GM21367 (cell line): ENCODE results near the gene MTG2.

ENCODE experiments used
- ATAC-seq: cut with Tn5 transposase; IDR thresholded peaks from one replicate; pipeline ENCODE4 v1.9.1; 2021; ENCODE audit not compliant: unreplicated experiment

Gene MTG2

GRCh38 chr20:62178316-62179161 is 4.3 kb upstream of the MTG2 start:
- no peak for ATAC-seq

- no peak for ATAC-seq
Measured at GRCh38 chr20:62179162-62179504, 3.7 kb upstream of the MTG2 start.

DNA sequence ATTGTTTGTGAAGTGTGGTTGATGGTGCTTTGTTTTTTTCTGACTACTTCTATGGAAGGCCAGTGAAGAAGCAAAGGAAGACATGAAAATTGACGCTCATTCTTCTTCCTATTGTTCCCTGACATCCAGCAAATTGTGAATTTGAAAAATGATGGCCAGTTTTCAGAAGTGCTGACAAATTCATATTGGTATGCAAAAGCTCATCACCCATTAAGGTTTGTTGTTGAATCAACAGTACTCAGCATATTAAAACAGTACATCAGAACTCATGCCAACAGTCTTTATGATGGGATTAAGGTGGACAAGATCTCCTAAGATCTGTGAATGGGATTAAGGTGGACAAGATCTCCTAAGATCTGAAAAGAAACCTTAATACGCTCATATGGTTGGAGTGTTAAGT is 1.0 kb upstream of the MTG2 start:
- ATAC-seq = no peak

DNA sequence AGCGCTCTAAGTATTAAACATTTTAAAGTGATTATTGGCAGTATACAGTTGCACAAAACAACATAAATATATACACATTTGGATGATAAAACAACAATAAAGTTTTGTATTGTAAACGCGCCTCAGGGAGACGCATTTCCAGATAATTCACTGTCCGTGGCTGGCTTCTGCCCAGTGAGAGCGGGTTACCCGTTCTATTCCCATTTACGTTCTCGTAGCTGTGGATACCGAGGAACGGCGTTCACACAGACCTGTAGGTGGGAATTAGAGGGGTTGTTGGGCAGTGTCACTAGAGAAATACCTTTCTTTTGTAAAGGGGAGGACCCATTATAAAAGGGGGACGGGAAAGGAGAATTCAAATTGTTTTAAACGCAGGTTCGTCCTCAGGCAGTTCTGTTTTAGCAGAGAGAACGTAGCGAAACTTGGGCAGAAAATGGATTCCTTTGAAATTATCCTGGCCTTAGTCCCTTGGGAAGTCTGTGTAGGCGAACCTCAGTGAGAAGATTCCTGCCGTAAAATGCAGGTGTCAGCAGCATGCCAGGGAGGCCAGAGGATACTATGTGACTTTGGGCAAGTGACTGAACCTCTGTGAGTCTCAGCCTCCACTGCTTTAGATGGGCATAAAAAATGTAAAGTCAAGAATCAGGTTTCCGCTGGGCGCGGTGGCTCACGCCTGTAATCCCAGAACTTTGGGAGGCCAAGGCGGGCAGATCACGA is 756 bp downstream of the MTG2 start:
- no peak for ATAC-seq

- ATAC-seq = no peak
Measured at GRCh38 chr20:62186096-62186426, 3.2 kb downstream of the MTG2 start.

GRCh38 chr20:62186887-62187866 is 4.3 kb downstream of the MTG2 start:
- ATAC-seq = no peak

DNA sequence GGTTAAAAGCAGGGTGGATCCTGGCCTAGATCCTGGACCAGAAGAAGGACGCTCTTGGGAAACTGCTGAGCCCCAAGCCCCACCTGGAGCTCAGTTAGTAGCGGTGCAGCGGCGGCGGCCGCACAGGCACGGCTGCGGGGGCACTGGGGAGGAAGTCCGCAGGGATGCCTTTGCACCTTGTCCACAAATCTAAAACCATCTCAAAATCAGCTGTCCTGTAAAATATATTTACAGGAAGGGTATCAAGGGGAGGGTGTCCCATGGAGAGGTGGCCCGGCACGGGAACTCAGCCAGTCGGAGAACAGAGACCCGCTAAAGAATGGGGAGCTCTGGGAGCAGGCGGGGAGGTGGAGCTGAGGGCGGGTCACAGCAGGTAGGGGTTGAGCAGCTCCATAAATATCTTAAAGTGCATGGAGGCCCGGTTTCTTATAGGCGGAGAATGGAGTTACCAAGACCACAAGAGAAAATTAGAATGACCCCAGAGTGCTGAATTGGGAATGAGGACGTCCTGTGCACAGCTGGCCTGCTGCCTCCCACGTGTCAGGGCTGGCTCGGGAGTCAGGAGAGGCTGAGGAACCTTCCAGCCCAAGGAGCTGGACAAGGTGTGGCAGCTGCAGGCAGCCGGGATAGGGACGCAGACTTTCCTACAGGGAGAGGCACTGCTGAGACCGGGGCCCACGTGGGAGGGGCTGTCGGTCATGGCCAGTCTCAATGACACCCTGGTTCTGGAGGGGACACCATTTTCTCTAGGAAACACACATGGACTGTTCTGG is 8.0 kb downstream of the MTG2 start:
- ATAC-seq = no peak

DNA sequence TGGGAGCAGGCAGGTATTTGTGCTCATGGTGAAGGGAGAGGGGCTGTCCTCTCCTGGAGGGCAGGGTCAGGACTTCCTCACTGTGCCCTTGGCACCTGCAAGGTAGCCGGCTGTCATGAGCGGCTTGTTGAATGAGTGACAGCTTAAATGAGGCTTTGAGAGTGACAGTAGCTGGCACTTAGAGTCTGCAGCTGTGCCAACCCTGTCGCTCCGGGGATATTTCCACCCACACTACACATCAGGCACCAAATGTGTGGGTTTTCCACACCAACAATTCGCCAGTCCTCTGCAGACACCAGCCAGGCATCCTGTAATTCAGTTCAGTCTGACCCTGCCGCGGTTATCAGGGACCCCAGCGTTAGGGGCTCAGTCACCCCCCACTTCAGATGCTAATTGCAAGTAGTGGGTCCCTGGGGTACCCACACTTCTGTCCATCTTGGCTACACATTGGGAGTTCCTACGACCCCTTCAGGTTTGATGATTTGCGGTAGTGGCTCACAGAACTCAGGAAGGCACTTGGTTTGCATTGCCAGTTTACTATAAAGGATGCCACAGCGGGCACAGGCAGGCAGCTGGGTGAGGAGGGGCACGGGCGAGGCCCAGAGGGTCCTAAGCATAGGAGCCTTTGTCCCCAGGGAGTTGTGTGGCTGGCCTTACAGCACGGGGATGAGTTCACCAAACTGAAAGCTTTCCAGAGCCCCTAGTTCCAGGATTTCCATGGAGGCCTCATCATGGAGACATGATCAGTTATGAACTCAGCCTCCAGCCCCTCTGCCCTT is 9.1 kb downstream of the MTG2 start:
- ATAC-seq = no peak

- no peak for ATAC-seq
Measured at GRCh38 chr20:62192635-62193034, 9.8 kb downstream of the MTG2 start.

- ATAC-seq = no peak
Measured at GRCh38 chr20:62193079-62194025, 10.5 kb downstream of the MTG2 start.

DNA sequence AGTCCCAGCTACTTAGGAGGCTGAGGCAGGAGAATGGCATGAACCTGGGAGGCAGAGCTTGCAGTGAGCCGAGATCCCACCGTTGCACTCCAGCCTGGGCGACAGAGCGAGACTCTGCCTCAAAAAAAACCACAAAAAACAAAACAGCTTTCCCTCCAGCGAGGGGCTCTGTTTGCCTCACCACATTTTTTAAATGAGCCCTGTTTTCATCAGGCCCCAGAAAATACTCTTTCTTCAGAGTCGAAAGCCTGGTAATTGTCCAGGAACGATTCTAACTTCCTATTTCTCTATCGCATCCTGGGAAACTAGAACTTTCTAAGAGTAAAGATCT is 12.2 kb downstream of the MTG2 start:
- no peak for ATAC-seq

- no peak for ATAC-seq
Measured at GRCh38 chr20:62195736-62196135, 12.9 kb downstream of the MTG2 start.

DNA sequence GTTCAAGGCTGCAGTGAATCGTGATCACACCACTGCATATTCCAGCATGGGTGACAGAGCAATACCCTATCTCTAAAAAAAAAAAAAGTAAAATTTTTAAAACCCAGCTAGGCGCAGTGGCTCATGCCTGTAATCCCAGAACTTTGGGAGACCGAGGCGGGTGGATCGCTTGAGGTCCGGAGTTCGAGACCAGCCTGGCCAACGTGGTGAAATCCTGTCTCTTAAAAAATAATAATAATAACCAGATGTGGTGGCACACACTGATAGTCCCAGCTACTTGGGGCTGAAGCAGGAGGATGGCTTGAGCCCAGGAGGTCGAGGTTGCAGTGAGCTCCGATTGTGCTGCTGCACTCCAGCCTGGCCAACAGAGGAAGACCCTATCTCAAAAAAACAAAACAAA is 13.5 kb downstream of the MTG2 start:
- ATAC-seq = no peak

DNA sequence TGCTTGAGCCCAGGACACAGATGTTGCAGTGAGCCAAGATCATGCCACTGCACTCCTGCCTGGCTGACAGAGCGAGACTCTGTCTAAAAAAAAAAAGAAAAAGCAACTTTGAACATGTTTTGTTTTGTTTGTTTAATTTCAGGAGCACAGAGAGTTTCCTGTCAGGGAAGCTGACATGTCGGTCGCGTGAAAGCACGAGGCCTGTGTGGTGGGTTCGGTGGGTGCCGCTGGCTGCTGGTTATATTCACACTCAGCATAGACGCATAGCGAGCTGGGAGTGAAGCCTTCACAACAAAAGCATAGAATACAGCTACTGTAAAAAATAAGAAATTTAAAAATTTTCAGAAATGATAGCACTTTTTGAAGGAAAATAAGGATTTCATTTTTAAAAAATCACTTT is 14.5 kb downstream of the MTG2 start:
- ATAC-seq = no peak

DNA sequence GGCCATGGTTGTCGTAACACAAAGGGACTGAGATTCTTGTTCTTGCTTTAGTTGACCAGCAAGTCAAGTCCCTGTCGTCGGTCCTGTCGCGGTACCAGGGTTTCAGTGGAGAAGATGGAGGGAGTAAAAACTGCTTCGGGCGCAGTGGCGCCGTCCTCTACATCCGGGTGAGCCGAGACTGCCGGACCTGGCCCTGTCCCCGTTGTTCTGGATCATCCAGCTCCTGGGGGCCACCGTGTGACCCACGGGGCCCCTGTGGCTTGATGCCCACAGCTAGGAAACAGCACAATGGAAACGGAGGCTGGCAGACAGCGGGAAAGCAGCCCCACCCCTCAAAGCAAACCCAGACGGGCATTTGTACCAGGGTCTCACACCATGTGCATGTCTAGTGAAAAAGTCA is 15.0 kb downstream of the MTG2 start:
- no peak for ATAC-seq

DNA sequence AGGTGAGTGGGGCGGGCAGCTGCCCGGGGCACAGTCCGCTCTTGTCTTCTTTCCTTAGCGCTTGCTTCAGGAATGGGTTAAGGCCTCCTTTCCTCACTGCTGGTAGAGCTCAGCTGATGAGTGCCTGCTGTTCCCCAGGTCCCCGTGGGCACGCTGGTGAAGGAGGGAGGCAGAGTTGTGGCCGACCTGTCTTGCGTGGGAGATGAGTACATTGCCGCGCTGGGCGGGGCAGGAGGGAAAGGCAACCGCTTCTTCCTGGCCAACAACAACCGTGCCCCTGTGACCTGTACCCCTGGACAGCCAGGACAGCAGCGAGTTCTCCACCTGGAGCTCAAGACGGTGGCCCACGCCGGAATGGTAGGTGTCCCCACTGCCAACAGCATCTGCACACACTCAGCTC is 15.7 kb downstream of the MTG2 start:
- no peak for ATAC-seq

GRCh38 chr20:62198931-62199330 is 16.1 kb downstream of the MTG2 start:
- ATAC-seq = no peak

DNA sequence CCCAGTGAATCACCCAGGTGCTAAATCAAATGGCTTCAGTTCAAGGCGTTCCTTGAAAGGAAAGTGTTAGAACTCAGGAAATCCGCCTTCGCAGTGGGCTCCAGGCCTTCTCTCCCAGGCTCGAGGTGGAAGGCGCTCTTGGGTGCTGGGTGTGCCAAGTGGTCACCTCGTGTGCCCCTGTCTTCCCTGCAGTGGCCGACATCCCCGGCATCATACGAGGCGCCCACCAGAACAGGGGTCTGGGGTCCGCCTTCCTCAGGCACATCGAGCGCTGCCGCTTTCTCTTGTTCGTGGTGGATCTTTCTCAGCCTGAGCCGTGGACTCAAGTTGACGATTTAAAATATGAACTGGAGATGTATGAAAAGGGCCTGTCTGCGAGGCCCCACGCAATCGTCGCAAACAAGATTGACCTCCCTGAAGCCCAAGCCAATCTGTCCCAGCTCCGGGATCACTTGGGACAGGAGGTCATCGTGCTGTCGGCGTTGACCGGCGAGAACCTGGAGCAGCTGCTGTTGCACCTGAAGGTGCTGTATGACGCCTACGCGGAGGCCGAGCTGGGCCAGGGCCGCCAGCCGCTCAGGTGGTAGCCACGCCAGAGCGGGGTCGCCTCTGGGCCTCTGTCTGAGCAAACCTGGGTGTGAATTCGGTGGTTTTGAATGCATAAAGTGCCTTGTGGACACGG is 17.8 kb downstream of the MTG2 start:
- ATAC-seq = no peak
